GM10847 (cell line): Measurements from ENCODE around the gene NKX6-2.

Source experiments
- POLR2A ChIP-seq: IDR thresholded peaks from 2 replicates; pipeline ENCODE4 v1.6.1; 2011; ENCODE audit not compliant: insufficient read length; ENCODE audit errors: extremely low read depth

NKX6-2 gene

GRCh38 chr10:132806110-132806509 lies 20.2 kb upstream of the NKX6-2 start:
- TF ChIP-seq POLR2A = no peak

DNA sequence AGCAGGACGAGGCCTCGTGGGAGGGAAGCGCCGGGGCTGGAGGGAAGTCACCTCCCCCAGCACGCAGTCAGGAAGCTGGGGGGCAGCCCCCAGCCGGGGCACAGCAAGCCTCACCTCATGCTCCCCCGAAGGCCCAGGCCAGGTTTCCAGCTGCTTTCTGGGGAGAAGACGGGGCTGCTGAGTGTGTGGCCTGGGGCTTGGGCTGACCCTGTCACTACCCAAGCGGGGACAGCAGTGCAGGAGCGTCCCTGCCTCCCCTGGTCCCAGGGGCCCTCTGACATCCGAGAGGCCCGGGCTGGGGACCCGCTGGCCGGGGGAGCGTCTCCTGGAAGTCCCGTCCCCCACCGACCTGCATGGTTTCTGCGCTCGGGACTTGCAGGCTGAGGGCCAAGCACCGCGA lies 19.7 kb upstream of the NKX6-2 start:
- TF ChIP-seq POLR2A = no peak

- TF ChIP-seq POLR2A = no peak
Measured at GRCh38 chr10:132804785-132805426, 19.0 kb upstream of the NKX6-2 start.

DNA sequence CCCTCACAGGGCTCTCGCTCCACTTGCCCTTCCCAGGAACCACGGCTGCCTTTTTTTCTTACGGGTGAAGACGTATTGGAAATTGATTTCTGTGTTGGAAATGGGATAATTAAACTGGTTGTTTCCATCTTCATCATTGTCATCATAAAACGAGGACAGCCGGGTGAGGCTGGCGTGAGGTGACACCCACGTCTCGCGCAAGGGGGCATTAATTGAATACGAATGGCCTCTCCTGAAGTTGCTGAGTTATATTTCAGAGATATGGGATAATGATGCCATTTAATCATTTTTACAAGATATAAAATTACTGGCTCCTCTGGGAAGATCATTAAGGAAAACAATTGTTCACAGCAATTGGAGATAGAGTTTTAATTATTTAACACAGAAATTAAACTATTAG lies 18.3 kb upstream of the NKX6-2 start:
- TF ChIP-seq POLR2A = no peak

DNA sequence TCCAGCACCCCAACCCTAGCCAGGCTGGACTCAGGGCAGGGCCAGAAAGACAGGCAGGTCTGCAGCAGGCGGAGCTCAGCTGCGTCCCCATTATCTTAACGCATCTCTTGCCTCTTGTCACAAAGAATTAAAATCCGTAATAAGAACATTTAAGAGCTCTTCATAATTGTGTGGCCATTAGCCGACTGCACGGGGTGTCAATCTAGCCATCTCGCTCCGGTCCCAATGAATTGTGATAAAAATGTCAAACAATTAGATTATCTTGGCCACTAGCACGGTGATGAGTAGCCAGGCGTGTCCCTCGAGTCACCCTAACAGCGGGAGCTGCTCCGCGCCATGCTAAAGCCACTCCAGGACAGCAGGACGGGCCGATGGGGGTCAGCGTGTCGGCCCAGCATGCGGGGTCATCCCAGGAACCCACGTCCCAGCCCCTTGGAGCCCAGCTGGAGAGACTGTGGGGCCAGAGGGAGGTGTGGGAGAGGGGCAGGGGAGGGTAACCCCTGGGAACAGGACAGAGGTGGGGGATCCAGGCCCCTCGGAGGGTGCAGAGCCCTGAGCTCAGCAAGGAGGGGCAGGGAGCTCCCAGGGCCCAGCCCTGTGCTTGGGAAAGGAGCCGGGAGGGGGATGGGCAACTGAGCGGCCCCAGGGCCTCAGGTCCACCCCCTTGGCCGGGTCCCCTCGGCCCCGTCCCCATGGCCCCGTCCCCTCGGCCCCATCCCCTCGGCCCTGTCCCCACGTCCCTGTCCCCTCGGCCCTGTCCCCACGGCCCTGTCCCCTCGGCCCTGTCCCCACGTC lies 17.7 kb upstream of the NKX6-2 start:
- no peak for TF ChIP-seq POLR2A

- TF ChIP-seq POLR2A = no peak
Measured at GRCh38 chr10:132802694-132803320, 16.9 kb upstream of the NKX6-2 start.

GRCh38 chr10:132802048-132802447 lies 16.1 kb upstream of the NKX6-2 start:
- TF ChIP-seq POLR2A = no peak

GRCh38 chr10:132799865-132800264 lies 13.9 kb upstream of the NKX6-2 start:
- no peak for TF ChIP-seq POLR2A

- TF ChIP-seq POLR2A = no peak
Measured at GRCh38 chr10:132798876-132799275, 12.9 kb upstream of the NKX6-2 start.

DNA sequence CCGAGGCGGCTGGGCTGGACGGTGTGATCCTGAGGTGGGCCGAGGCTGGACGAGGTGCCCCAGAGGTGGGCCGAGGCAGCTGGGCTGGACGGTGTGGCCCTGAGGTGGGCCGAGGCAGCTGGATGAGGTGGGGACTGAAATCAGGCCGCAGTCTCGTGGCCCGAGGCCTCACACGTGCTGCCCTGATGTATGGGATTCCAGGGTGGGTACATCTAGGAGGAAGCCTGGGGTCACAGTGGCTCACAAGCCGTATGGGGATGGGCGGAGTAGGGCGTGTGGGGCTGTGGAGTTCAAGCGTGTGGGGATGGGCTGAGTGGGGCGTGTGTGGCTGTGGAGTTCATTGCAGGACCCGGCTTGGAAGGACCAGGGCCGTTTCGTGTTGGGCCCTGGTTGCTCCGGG lies 12.5 kb upstream of the NKX6-2 start:
- TF ChIP-seq POLR2A = no peak

DNA sequence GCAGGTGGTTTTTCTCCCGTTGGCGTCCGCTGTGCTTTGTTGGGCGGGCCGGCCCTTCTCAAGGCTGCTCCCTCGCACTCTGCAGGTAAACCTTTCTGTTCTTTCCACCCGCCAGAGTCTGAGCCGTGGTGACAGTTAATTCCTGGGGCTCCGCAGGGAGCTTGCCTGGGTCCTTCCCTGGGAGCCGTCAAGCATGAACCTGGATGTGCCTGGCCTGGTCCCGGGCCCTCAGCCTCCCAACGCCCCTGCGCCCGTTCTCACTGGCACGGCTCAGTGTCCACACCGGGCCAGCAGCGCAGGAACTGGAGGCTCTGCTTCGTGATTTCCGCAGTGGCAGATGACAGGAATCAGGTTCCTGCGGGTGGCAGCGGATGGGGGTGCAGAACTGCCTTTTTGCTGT lies 10.9 kb upstream of the NKX6-2 start:
- TF ChIP-seq POLR2A = no peak

DNA sequence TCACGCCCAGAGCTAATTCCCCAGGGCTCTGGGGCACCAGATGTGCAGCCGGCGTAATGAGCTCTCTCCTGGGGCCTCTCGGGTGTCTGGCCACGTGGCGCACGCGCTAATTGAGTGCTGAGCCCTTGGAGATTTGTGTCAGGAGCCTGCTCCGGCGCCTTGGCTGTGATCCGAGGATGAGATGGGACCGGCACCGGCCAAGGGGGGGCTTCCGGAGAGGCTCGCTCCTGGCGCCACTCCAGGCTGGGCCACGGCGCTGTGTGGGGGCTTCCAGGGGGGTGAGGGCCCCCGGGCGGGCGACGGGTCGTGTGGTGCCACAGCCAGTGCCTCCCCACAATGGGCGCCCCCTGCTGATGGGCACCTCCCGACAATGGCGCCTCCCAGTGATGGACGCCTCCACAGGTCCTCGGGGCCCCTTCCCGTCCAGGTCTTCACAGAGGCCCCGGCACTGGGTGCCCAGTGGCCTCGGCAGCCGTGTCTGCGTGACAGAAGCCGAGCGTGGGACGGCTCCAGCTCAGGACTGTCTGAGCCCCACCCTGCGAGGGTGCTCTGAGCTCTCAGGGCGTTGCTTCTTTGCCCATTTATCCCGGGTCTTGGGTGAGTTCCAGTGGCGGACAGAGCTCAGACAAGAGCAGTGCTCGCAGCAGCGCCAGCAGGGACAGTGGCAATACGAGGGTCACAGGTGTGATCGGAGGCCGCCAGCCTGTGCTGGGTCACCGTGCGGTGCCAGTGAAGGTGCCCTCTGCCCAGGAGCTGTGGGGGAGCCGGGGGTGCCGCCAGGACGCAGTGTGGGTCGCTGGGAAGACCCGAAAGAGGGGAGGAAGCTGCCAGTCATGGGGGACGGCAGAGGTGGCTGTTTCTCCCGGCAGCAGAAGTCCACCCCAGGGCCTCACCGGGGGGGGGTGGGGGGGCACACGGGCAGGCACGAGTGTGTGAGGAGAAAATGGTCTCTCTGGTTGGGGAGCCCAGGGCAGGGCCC lies 8.2 kb upstream of the NKX6-2 start:
- TF ChIP-seq POLR2A = no peak

- no peak for TF ChIP-seq POLR2A
Measured at GRCh38 chr10:132793213-132793612, 7.3 kb upstream of the NKX6-2 start.

GRCh38 chr10:132792796-132793195 lies 6.8 kb upstream of the NKX6-2 start:
- TF ChIP-seq POLR2A = no peak

DNA sequence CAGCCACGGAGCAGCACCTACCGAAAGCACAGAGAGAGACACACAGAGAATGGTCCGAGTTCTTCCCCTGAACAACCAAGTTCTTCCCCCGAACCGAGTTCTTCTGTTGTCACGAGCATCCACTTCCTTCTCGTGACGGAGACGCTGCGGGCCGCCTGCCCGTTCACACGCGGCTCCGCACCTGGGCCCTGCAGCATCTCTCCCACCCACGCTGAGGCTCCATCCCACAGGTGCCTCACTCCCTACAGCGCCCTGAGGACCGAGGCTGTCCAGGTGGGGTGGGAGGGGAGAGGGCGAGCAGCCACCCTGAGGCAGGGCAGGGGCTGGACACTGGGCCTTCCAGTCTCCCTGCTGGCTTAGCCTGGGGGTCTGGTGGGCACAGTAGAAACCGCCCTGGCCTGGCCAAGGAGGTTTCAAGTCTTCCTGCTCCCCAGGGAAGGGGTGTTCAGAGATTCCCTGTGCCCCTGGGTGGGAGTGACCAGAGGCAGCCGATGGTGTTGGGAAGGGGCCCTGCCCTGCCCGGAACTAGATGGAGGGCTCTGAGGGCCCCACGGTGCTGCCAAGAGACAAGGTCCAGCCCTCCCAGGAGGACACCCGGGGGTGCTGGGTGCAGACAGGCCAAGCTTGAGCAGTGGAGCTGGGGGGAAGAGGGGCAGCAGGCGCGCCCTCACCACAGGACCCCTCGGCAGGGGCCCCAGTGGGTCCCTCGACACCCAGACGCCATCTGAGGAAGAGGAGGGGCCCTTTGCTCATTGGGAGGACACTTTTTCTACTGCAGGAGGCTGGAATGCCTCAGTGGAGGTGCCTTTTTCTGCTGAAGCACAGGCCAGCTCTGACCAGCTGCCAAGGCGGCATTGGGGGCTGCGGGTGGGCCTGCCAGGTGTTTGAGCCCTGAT lies 5.2 kb upstream of the NKX6-2 start:
- TF ChIP-seq POLR2A = no peak

DNA sequence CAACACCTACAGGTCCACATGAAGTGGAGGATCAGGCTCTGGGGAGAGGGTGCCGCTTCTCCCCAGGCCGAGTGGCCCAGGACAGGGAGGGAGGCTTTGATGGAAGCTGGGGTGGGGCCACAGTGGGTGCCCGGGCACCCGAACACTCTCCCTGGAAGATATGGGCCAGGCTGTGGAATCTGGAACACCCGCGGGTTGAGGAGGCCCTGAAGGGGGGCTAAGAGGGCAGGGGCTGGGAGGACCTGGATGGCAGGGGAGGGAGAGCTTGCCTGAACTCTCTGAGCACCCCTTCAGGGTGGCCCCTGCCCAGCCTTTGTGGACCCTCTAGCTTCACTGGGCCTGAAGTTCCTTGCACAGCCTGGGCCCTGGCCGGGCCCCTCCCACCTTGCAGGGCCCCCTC lies 4.5 kb upstream of the NKX6-2 start:
- TF ChIP-seq POLR2A = no peak
